HG03066 (cell line): ENCODE data around the gene AQP2.
A peak's percentile ranks its signal among the peaks of the same experiment; 100 is the strongest.

Source experiments
- ATAC-seq: cut with Tn5 transposase; IDR thresholded peaks from one replicate; pipeline ENCODE4 v1.9.1; 2021; ENCODE audit warnings: low read depth; ENCODE audit not compliant: unreplicated experiment

The AQP2 gene

GRCh38 chr12:49954863-49955830 lies 4.6 kb downstream of the AQP2 start:
- ATAC-seq: no peak

- no peak for ATAC-seq
Observed at GRCh38 chr12:49955899-49956662, 5.5 kb downstream of the AQP2 start.

- no peak for ATAC-seq
Observed at GRCh38 chr12:49956663-49957569, 6.4 kb downstream of the AQP2 start.

GRCh38 chr12:49957570-49957967 lies 7.0 kb downstream of the AQP2 start:
- no peak for ATAC-seq

GRCh38 chr12:49959685-49960473 lies 9.3 kb downstream of the AQP2 start:
- no peak for ATAC-seq

- ATAC-seq: no peak
Observed at GRCh38 chr12:49960474-49961110, 10.1 kb downstream of the AQP2 start.

- no peak for ATAC-seq
Observed at GRCh38 chr12:49961111-49961922, 10.8 kb downstream of the AQP2 start, which contains the start of gene AQP5. Gene AQP5 (plus strand): TSS chr12:49961872. CDS start chr12:49962018, 146 bp downstream.

GRCh38 chr12:49961993-49962764 lies 11.6 kb downstream of the AQP2 start:
- ATAC-seq: no peak

GRCh38 chr12:49962861-49963765 lies 12.6 kb downstream of the AQP2 start:
- ATAC-seq: no peak

- ATAC-seq: no peak
Observed at GRCh38 chr12:49963976-49964815, 13.7 kb downstream of the AQP2 start.

- no peak for ATAC-seq
Observed at GRCh38 chr12:49964849-49965624, 14.5 kb downstream of the AQP2 start.

- no peak for ATAC-seq
Observed at GRCh38 chr12:49965836-49966235, 15.3 kb downstream of the AQP2 start.

GRCh38 chr12:49966511-49967041 lies 16.0 kb downstream of the AQP2 start:
- ATAC-seq: no peak

- peak; percentile 66 for ATAC-seq
Observed at GRCh38 chr12:49967042-49967776, 16.7 kb downstream of the AQP2 start.
